K562 (cell line): ENCODE data around the gene BCKDK.

Experiments used
- KAT8 ChIP-seq: fragments of 450-650 bp; IDR thresholded peaks from 2 replicates; pipeline ENCODE4 v1.6.1; 2016; ENCODE audit warnings: low read depth, mild to moderate bottlenecking
- MAFF ChIP-seq: IDR thresholded peaks from 2 replicates; pipeline ENCODE4 v1.6.1; 2012; ENCODE audit warnings: low read length, improper control_type of control experiment
- RBM39 ChIP-seq: fragments of 200-400 bp; formaldehyde crosslinking; optimal IDR thresholded peaks from 2 replicates; pipeline ENCODE3; 2018; ENCODE audit warnings: low read depth, low read length
- REST ChIP-seq, 2 experiments: fragments of 450-650 bp; formaldehyde crosslinking in 1 of 2; IDR thresholded peaks; 2 replicates each; pipeline versions ENCODE4 v1.4.0 to v1.6.1; 2014 to 2020; ENCODE audit warnings: mild to moderate bottlenecking in 2 of 2, borderline replicate concordance in 1 of 2, low read depth in 1 of 2
- ZBTB33 ChIP-seq: sonication (generic); formaldehyde crosslinking; IDR thresholded peaks from 2 replicates; pipeline ENCODE4 v1.8.1; 2023; ENCODE audit warnings: mild to moderate bottlenecking, missing genetic modification reagents
- ZNF324 ChIP-seq: fragments of 250-450 bp; sonication (Bioruptor Pico); IDR thresholded peaks from 2 replicates; pipeline ENCODE4 v1.4.0; 2020; ENCODE audit warnings: mild to moderate bottlenecking
- TF ChIP-seq, protein P1 (sequence below): sonication (generic); formaldehyde crosslinking; IDR thresholded peaks from 2 replicates; pipeline ENCODE4 v1.8.0; 2022; ENCODE audit warnings: missing genetic modification reagents, mild to moderate bottlenecking, moderate library complexity, borderline replicate concordance
- TF ChIP-seq, protein P2 (sequence below), 3 experiments: IDR thresholded peaks in 2 of 3; conservative IDR thresholded peaks in 1 of 3; 2 replicates each; pipeline ENCODE4 v1.5.1; 2011 to 2012; ENCODE audit warnings: low read length in 3 of 3, mild to moderate bottlenecking in 3 of 3, control low read depth in 2 of 3, improper control_type of control experiment in 1 of 3, inconsistent platforms in 1 of 3, low read depth in 1 of 3, mixed read lengths in 1 of 3, moderate library complexity in 1 of 3; ENCODE audit not compliant: insufficient read depth in 2 of 3

GRCh38 chr16:31134625-31135534, 26.7 kb downstream of the BCKDK start:
- TF ChIP-seq ZBTB33 (CRISPR knock-in tag): no peak
- TF ChIP-seq KAT8: no peak
- TF ChIP-seq REST (IDR thresholded peaks at IDR 0.05; ENCODE audit: borderline replicate concordance): no peak
- no peak for TF ChIP-seq REST (CRISPR knock-in tag; IDR thresholded peaks at IDR 0.05; ENCODE audit: low read depth)
- no peak for TF ChIP-seq RBM39
- TF ChIP-seq, protein P1, sequence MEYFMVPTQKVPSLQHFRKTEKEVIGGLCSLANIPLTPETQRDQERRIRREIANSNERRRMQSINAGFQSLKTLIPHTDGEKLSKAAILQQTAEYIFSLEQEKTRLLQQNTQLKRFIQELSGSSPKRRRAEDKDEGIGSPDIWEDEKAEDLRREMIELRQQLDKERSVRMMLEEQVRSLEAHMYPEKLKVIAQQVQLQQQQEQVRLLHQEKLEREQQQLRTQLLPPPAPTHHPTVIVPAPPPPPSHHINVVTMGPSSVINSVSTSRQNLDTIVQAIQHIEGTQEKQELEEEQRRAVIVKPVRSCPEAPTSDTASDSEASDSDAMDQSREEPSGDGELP (CRISPR knock-in tag): no peak
- TF ChIP-seq, protein P2, sequence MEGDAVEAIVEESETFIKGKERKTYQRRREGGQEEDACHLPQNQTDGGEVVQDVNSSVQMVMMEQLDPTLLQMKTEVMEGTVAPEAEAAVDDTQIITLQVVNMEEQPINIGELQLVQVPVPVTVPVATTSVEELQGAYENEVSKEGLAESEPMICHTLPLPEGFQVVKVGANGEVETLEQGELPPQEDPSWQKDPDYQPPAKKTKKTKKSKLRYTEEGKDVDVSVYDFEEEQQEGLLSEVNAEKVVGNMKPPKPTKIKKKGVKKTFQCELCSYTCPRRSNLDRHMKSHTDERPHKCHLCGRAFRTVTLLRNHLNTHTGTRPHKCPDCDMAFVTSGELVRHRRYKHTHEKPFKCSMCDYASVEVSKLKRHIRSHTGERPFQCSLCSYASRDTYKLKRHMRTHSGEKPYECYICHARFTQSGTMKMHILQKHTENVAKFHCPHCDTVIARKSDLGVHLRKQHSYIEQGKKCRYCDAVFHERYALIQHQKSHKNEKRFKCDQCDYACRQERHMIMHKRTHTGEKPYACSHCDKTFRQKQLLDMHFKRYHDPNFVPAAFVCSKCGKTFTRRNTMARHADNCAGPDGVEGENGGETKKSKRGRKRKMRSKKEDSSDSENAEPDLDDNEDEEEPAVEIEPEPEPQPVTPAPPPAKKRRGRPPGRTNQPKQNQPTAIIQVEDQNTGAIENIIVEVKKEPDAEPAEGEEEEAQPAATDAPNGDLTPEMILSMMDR (IDR thresholded peaks at IDR 0.05 in 2 of 3, conservative IDR thresholded peaks at IDR 0.05 in 1 of 3; ENCODE audit: insufficient read depth in 2 of 3, low read depth in 1 of 3, low read length in 3 of 3): no peak
- no peak for TF ChIP-seq ZNF324 (CRISPR knock-in tag)
- no peak for TF ChIP-seq MAFF
